OCI-LY7 (cell line): ENCODE measurements around the gene ERC1.

Experiments
- EZH2phosphoT487 ChIP-seq: fragments of 200-600 bp; sonication (generic); IDR thresholded peaks from 2 replicates; pipeline ENCODE4 v1.6.1; 2018; ENCODE audit warnings: low read depth, borderline replicate concordance, mild to moderate bottlenecking, mixed run types, antibody characterized with exemption, low read length, moderate library complexity, mixed read lengths
- TF ChIP-seq, protein P1 (sequence below): fragments of 200-600 bp; sonication (generic); conservative IDR thresholded peaks from 2 replicates; pipeline ENCODE4 v1.5.1; 2014; ENCODE audit warnings: mild to moderate bottlenecking, antibody characterized with exemption, low read length, moderate library complexity, mixed read lengths

DNA sequence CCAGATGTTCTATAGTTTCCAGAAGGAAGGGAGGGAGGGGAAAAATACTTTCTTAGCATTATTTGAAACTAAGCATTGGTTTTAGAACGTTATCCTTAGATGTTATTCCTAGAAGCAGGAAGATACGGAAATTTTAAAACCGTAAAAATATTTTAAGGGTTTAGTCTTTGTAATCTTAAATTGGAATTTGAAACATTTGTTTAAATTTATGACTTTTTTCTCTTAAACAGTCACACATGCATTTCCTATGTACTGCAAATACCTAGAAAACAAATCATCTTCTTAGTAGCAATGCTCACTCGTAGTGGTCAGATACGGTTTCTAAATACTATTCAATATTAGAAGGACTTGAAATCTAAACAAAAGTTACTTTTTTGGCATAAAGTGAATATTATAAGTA, 282.0 kb downstream of the ERC1 start:
- TF ChIP-seq, protein P1, sequence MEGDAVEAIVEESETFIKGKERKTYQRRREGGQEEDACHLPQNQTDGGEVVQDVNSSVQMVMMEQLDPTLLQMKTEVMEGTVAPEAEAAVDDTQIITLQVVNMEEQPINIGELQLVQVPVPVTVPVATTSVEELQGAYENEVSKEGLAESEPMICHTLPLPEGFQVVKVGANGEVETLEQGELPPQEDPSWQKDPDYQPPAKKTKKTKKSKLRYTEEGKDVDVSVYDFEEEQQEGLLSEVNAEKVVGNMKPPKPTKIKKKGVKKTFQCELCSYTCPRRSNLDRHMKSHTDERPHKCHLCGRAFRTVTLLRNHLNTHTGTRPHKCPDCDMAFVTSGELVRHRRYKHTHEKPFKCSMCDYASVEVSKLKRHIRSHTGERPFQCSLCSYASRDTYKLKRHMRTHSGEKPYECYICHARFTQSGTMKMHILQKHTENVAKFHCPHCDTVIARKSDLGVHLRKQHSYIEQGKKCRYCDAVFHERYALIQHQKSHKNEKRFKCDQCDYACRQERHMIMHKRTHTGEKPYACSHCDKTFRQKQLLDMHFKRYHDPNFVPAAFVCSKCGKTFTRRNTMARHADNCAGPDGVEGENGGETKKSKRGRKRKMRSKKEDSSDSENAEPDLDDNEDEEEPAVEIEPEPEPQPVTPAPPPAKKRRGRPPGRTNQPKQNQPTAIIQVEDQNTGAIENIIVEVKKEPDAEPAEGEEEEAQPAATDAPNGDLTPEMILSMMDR, result no peak
- TF ChIP-seq EZH2phosphoT487, result no peak
